Ovary (tissue), 3 donors: ENCODE data around the gene SRD5A1.

Experiments
- CTCF ChIP-seq, 3 donors: fragments of 450-650 bp in 2 of 3; fragments of 200-600 bp in 1 of 3; IDR thresholded peaks; one replicate each; pipeline versions ENCODE4 v1.5.1 to v1.8.0; 2016 to 2022; ENCODE audit warnings: antibody characterized with exemption in 3 of 3, mild to moderate bottlenecking in 1 of 3
- EP300 ChIP-seq: sonication (generic); formaldehyde crosslinking; IDR thresholded peaks from one replicate; pipeline ENCODE4 v1.6.1; 2017; ENCODE audit warnings: antibody characterized with exemption
- POLR2A ChIP-seq: fragments of 450-650 bp; IDR thresholded peaks from one replicate; pipeline ENCODE4 v1.6.1; 2017; ENCODE audit warnings: antibody characterized with exemption, mild to moderate bottlenecking, moderate library complexity
- donor health status: DM: no; HTN: no; CAD: no.

- no peak for TF ChIP-seq CTCF (IDR thresholded peaks at IDR 0.05)
- TF ChIP-seq POLR2A, result no peak
- TF ChIP-seq EP300, result no peak
These were observed 86.8 kb downstream of the SRD5A1 start for GRCh38 chr5:6719896-6720560.
